Measurements from ENCODE around the gene APBA2.

APBA2 gene

GRCh38 chr15:29063646-29064045 lies 177.9 kb downstream of the APBA2 start:
- DNase-seq (ENCODE audit: low read depth): no peak
- TF ChIP-seq CTCF (IDR thresholded peaks at IDR 0.05; ENCODE audit: low read depth, low read length) (no peak), POLR2A (IDR thresholded peaks at IDR 0.05; ENCODE audit: extremely low read depth, insufficient read length) (no peak), MAX (IDR thresholded peaks at IDR 0.05; ENCODE audit: low read depth, low read length) (no peak), MYC (IDR thresholded peaks at IDR 0.05; ENCODE audit: low read depth, low read length) (no peak)
- H3K4me3 ChIP-seq (ENCODE audit: low read depth, low read length): no peak overlapping the region

- H3K4me3 ChIP-seq (ENCODE audit: low read depth, low read length): no peak overlapping the region
- TF ChIP-seq POLR2A (IDR thresholded peaks at IDR 0.05; ENCODE audit: extremely low read depth, insufficient read length) (no peak), MYC (IDR thresholded peaks at IDR 0.05; ENCODE audit: low read depth, low read length) (no peak), CTCF (IDR thresholded peaks at IDR 0.05; ENCODE audit: low read depth, low read length) (no peak), MAX (IDR thresholded peaks at IDR 0.05; ENCODE audit: low read depth, low read length) (no peak)
- DNase-seq (ENCODE audit: low read depth): no peak
Observed at GRCh38 chr15:29064290-29064689, 178.5 kb downstream of the APBA2 start.

GRCh38 chr15:29064731-29065130 lies 179.0 kb downstream of the APBA2 start:
- H3K4me3 ChIP-seq (ENCODE audit: low read depth, low read length): no peak overlapping the region
- no peak for DNase-seq (ENCODE audit: low read depth)
- TF ChIP-seq POLR2A (IDR thresholded peaks at IDR 0.05; ENCODE audit: extremely low read depth, insufficient read length) (no peak), MYC (IDR thresholded peaks at IDR 0.05; ENCODE audit: low read depth, low read length) (no peak), MAX (IDR thresholded peaks at IDR 0.05; ENCODE audit: low read depth, low read length) (no peak)

- TF ChIP-seq MAX (IDR thresholded peaks at IDR 0.05; ENCODE audit: low read depth, low read length): no peak
- TF ChIP-seq CTCF (IDR thresholded peaks at IDR 0.05; ENCODE audit: low read depth, low read length): no peak
- no peak for TF ChIP-seq MYC (IDR thresholded peaks at IDR 0.05; ENCODE audit: low read depth, low read length)
- TF ChIP-seq POLR2A (IDR thresholded peaks at IDR 0.05; ENCODE audit: extremely low read depth, insufficient read length): no peak
- DNase-seq (ENCODE audit: low read depth): no peak
Observed at GRCh38 chr15:29065571-29065970, 179.8 kb downstream of the APBA2 start.

GRCh38 chr15:29066310-29066709 lies 180.5 kb downstream of the APBA2 start:
- no peak overlapping the region for H3K4me3 ChIP-seq (ENCODE audit: low read depth, low read length)
- TF ChIP-seq MYC (IDR thresholded peaks at IDR 0.05; ENCODE audit: low read depth, low read length): no peak
- TF ChIP-seq CTCF (IDR thresholded peaks at IDR 0.05; ENCODE audit: low read depth, low read length): no peak
- TF ChIP-seq POLR2A (IDR thresholded peaks at IDR 0.05; ENCODE audit: extremely low read depth, insufficient read length): no peak
- no peak for TF ChIP-seq MAX (IDR thresholded peaks at IDR 0.05; ENCODE audit: low read depth, low read length)
- DNase-seq (ENCODE audit: low read depth): peak; percentile 29

More at GRCh38 chr15:29065571-29065970, 179.8 kb downstream of the APBA2 start:
- no peak overlapping the region for H3K4me3 ChIP-seq (ENCODE audit: low read depth, low read length)

GRCh38 chr15:29066838-29067237 lies 181.1 kb downstream of the APBA2 start:
- DNase-seq (ENCODE audit: low read depth): no peak
- no peak overlapping the region for H3K4me3 ChIP-seq (ENCODE audit: low read depth, low read length)
- TF ChIP-seq MAX (IDR thresholded peaks at IDR 0.05; ENCODE audit: low read depth, low read length): no peak
- no peak for TF ChIP-seq CTCF (IDR thresholded peaks at IDR 0.05; ENCODE audit: low read depth, low read length)
- no peak for TF ChIP-seq POLR2A (IDR thresholded peaks at IDR 0.05; ENCODE audit: extremely low read depth, insufficient read length)
- no peak for TF ChIP-seq MYC (IDR thresholded peaks at IDR 0.05; ENCODE audit: low read depth, low read length)

Measured in NB4 (cell line).